ENCODE results near the gene NUDT3.
"Not testable (repeated sequence)": the region's sequence is repeated elsewhere in the genome, so short reads cannot be mapped to it uniquely, and the experiment has no call there.

NUDT3 gene

DNA sequence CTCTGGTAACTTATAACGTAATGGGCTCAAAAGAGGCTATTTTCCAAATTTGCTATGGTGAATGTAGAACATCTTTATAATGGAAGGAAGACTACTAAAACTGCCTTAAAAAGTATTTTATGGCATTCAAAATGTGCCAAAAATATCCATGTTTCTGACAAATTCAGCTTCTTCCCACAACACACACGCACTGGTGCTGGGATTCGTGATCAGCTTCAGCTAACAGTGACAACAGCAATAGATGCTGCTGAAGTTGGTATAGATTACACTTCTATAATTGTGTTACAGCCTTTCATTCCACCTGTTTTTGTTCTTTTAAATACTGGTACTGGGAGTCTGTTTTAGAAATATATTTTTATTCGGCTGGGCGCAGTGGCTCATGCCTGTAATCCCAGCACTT, 19.0 kb downstream of the NUDT3 start:
- intact Hi-C loops (cut with micrococcal nuclease): loop anchor here (5.0 kb wide), 1 partner anchor 36 kb away; no protein-coding TSS in a partner anchor
- H3K27me3 Mint-ChIP-seq: no peaks in the 10 kb centered on the region
- H3K4me1 Mint-ChIP-seq (ENCODE audit: low read depth): peaks cover 38% of the 10 kb centered on the region
- H3K9me3 Mint-ChIP-seq: no peaks in the 10 kb centered on the region
- no peak overlapping the region for H3K27ac Mint-ChIP-seq
- H3K4me3 Mint-ChIP-seq: peak overlapping the region; percentile 15
- H3K36me3 Mint-ChIP-seq (ENCODE audit: low read depth): peaks cover 21% of the 10 kb centered on the region

DNA sequence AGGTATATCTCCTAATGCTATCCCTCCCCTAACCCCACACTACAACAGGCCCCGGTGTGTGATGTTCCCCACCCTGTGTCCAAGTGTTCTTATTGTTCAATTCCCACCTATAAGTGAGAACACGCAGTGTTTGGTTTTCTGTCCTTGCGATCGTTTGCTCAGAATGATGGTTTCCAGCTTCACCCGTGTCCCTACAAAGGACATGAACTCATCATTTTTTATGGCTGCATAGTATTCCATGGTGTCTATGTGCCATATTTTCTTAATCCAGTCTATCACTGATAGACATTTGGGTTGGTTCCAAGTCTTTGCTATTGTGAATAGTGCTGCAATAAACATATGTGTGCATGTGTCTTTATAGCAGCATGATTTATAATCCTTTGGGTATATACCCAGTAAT, 20.6 kb downstream of the NUDT3 start:
- not testable (repeated sequence) for H3K4me3 Mint-ChIP-seq, H3K27me3 Mint-ChIP-seq, H3K9me3 Mint-ChIP-seq, H3K27ac Mint-ChIP-seq
- H3K36me3 Mint-ChIP-seq (ENCODE audit: low read depth): peaks cover 21% of the 10 kb centered on the region
- intact Hi-C loops (cut with micrococcal nuclease): loop anchor here (2.0 to 5.0 kb wide), 2 partner anchors 19 to 35 kb away; no protein-coding TSS in a partner anchor
- peaks cover 37% of the 10 kb centered on the region for H3K4me1 Mint-ChIP-seq (ENCODE audit: low read depth)

- peaks cover 21% of the 10 kb centered on the region for H3K36me3 Mint-ChIP-seq (ENCODE audit: low read depth)
- no peaks in the 10 kb centered on the region for H3K9me3 Mint-ChIP-seq
- no peak overlapping the region for H3K4me3 Mint-ChIP-seq
- intact Hi-C loops (cut with micrococcal nuclease): loop anchor here (2.0 to 5.0 kb wide), 2 partner anchors 20 to 33 kb away; no protein-coding TSS in a partner anchor
- H3K27ac Mint-ChIP-seq: peak overlapping the region; percentile 80
- H3K27me3 Mint-ChIP-seq: no peaks in the 10 kb centered on the region
- peaks cover 45% of the 10 kb centered on the region for H3K4me1 Mint-ChIP-seq (ENCODE audit: low read depth)
These were observed 22.1 kb downstream of the NUDT3 start for GRCh38 chr6:34370361-34370760.

- Mint-ChIP-seq H3K4me3 (no peak overlapping the region), H3K36me3 (ENCODE audit: low read depth) (peaks cover 21% of the 10 kb centered on the region), H3K4me1 (ENCODE audit: low read depth) (peaks cover 48% of the 10 kb centered on the region)
These were observed 23.1 kb downstream of the NUDT3 start for GRCh38 chr6:34369385-34369784.

DNA sequence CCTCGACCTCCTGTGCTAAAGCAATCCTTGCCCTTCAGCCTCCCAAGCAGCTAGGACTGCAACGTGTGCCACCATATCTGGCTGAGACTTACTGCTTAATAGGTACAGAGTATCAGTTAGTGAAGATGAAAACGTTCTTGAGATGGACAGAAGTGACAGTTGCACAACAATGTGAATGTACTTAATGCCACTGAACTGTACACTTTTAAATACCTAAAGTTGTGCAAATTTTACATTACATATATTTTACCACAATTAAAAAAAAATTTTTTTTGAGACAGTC, 25.9 kb downstream of the NUDT3 start:
- peaks cover 21% of the 10 kb centered on the region for H3K36me3 Mint-ChIP-seq (ENCODE audit: low read depth)
- H3K4me1 Mint-ChIP-seq (ENCODE audit: low read depth): peaks cover 66% of the 10 kb centered on the region
- no peak overlapping the region for H3K4me3 Mint-ChIP-seq
- intact Hi-C loops (cut with micrococcal nuclease): loop anchor here (10.0 kb wide), 1 partner anchor 52 kb away; no protein-coding TSS in a partner anchor
- peak overlapping the region; percentile 58 for H3K27ac Mint-ChIP-seq
- H3K27me3 Mint-ChIP-seq: no peaks in the 10 kb centered on the region
- H3K9me3 Mint-ChIP-seq: no peaks in the 10 kb centered on the region

More at GRCh38 chr6:34369385-34369784, 23.1 kb downstream of the NUDT3 start:
- Mint-ChIP-seq H3K9me3 (no peaks in the 10 kb centered on the region), H3K27ac (peak overlapping the region; percentile 80), H3K27me3 (no peaks in the 10 kb centered on the region)
- intact Hi-C loops (cut with micrococcal nuclease): loop anchor here (10.0 kb wide), 1 partner anchor 55 kb away; no protein-coding TSS in a partner anchor

- not testable (repeated sequence) for H3K9me3 Mint-ChIP-seq, H3K27me3 Mint-ChIP-seq, H3K4me3 Mint-ChIP-seq
- H3K36me3 Mint-ChIP-seq (ENCODE audit: low read depth): peaks cover 21% of the 10 kb centered on the region
- intact Hi-C loops (cut with micrococcal nuclease): loop anchor here (10.0 kb wide), 1 partner anchor 51 kb away; no protein-coding TSS in a partner anchor
- H3K27ac Mint-ChIP-seq: peak overlapping the region; percentile 58
- H3K4me1 Mint-ChIP-seq (ENCODE audit: low read depth): peaks cover 62% of the 10 kb centered on the region
These were observed 26.5 kb downstream of the NUDT3 start for GRCh38 chr6:34365781-34366638.

GRCh38 chr6:34363681-34364075, 28.8 kb downstream of the NUDT3 start:
- intact Hi-C loops (cut with micrococcal nuclease): loop anchor here (10.0 kb wide), 1 partner anchor 49 kb away; no protein-coding TSS in a partner anchor
- not testable (repeated sequence) for H3K9me3 Mint-ChIP-seq; H3K4me3 Mint-ChIP-seq; H3K36me3 Mint-ChIP-seq (ENCODE audit: low read depth); H3K27me3 Mint-ChIP-seq
- Mint-ChIP-seq H3K4me1 (ENCODE audit: low read depth) (peaks cover 58% of the 10 kb centered on the region), H3K27ac (peak overlapping the region; percentile 56)

GRCh38 chr6:34362909-34363680, 29.4 kb downstream of the NUDT3 start:
- no peaks in the 10 kb centered on the region for H3K9me3 Mint-ChIP-seq
- H3K27ac Mint-ChIP-seq: peak overlapping the region; percentile 56
- H3K36me3 Mint-ChIP-seq (ENCODE audit: low read depth): peaks cover 2% of the 10 kb centered on the region
- H3K4me1 Mint-ChIP-seq (ENCODE audit: low read depth): peaks cover 52% of the 10 kb centered on the region
- intact Hi-C loops (cut with micrococcal nuclease): loop anchor here (10.0 kb wide), 1 partner anchor 48 kb away; no protein-coding TSS in a partner anchor
- H3K4me3 Mint-ChIP-seq: no peak overlapping the region
- no peaks in the 10 kb centered on the region for H3K27me3 Mint-ChIP-seq

GRCh38 chr6:34362176-34362575, 30.3 kb downstream of the NUDT3 start:
- H3K4me3 Mint-ChIP-seq: no peak overlapping the region
- H3K4me1 Mint-ChIP-seq (ENCODE audit: low read depth): peaks cover 50% of the 10 kb centered on the region
- H3K36me3 Mint-ChIP-seq (ENCODE audit: low read depth): no peaks in the 10 kb centered on the region
- H3K27ac Mint-ChIP-seq: no peak overlapping the region
- no peaks in the 10 kb centered on the region for H3K9me3 Mint-ChIP-seq
- no peaks in the 10 kb centered on the region for H3K27me3 Mint-ChIP-seq
- intact Hi-C loops (cut with micrococcal nuclease): loop anchor here (10.0 kb wide), 1 partner anchor 47 kb away; no protein-coding TSS in a partner anchor

DNA sequence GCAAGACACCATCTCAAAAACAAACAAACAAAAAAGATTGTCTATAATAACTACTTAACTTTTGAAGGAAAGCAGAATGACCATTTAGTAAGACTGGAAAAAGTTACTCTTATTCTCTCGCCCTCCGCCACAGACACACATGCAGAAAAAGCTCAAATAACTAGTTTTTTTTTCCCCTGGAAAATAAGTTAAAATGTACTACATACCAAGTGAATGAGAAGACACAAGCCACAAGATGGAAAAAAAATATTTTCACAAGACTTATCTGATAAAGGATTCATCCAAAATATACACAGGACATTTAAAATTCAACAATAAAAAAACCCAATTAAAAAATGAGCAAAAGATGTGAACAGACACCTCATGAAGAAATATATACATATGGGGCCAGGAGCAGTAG, 31.9 kb downstream of the NUDT3 start:
- Mint-ChIP-seq H3K36me3 (ENCODE audit: low read depth) (no peaks in the 10 kb centered on the region), H3K4me3 (no peak overlapping the region), H3K27me3 (no peaks in the 10 kb centered on the region), H3K27ac (no peak overlapping the region), H3K9me3 (no peaks in the 10 kb centered on the region), H3K4me1 (ENCODE audit: low read depth) (peaks cover 42% of the 10 kb centered on the region)
- intact Hi-C loops (cut with micrococcal nuclease): loop anchor here (10.0 kb wide), 1 partner anchor 46 kb away; no protein-coding TSS in a partner anchor

DNA sequence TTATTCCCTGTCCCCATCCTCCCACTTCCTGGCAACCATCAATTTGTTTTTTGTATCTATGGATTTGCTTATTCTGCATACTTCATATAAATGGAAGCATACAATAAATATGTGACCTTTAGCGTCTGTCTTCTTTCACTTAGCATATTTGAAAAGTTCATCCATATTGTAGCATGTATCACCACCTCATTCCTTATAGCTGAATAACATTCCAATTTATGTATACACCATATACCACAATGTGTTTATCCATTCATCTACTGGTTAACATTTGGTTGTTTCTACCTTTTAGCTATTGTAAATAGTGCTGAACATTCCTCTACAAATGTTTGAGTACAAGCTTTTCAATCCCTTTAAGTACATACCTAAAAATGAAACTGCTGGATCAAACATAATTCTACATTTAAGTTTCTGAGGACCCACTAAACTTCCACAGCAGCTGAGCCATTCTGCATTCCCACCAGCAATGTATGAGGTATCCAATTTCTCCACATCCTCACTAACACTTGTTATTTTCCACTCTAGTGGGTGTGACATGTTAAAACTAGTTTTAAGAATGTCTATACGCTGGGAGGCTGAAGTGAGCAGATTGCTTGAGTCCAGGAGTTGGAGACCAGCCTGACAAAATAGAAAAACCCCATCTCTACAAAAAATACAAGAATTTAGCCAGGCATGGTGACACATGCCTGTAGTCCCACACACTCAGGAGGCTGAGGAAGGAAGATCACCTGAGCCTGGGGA, 32.9 kb downstream of the NUDT3 start:
- Mint-ChIP-seq H3K4me1 (ENCODE audit: low read depth) (peaks cover 41% of the 10 kb centered on the region), H3K4me3 (no peak overlapping the region), H3K27me3 (no peaks in the 10 kb centered on the region), H3K27ac (peak overlapping the region; percentile 15), H3K36me3 (ENCODE audit: low read depth) (no peaks in the 10 kb centered on the region), H3K9me3 (no peaks in the 10 kb centered on the region)
- intact Hi-C loops (cut with micrococcal nuclease): loop anchor here (10.0 kb wide), 1 partner anchor 45 kb away; no protein-coding TSS in a partner anchor

- Mint-ChIP-seq H3K9me3 (no peaks in the 10 kb centered on the region), H3K36me3 (ENCODE audit: low read depth) (no peaks in the 10 kb centered on the region), H3K4me3 (no peak overlapping the region), H3K27me3 (no peaks in the 10 kb centered on the region), H3K4me1 (ENCODE audit: low read depth) (peaks cover 38% of the 10 kb centered on the region), H3K27ac (no peak overlapping the region)
- intact Hi-C loops (cut with micrococcal nuclease): no loop called here
These were observed 34.0 kb downstream of the NUDT3 start for GRCh38 chr6:34358389-34358905.

DNA sequence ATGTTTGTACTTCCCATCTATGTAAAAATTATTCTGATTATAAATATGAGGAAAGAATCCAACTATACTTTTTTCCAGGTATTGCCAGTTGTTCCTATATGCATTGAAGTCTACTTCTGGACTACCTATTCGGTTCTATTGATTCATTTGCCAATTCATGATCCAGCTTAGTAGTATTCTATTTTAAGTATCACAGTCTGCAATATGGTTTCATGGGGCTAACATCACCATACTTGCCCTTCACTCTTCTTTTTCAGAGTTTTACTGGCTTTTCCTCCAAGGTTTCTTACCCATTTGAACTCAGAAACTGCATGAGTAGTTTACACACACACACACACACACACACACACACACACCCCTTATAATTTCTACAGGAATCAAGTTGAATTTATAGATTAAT, 34.5 kb downstream of the NUDT3 start:
- H3K4me3 Mint-ChIP-seq: no peak overlapping the region

More for the DNA sequence above, 34.5 kb downstream of the NUDT3 start:
- peaks cover 38% of the 10 kb centered on the region for H3K4me1 Mint-ChIP-seq (ENCODE audit: low read depth)
- no peak overlapping the region for H3K27ac Mint-ChIP-seq
- no peaks in the 10 kb centered on the region for H3K9me3 Mint-ChIP-seq
- intact Hi-C loops (cut with micrococcal nuclease): no loop called here
- H3K27me3 Mint-ChIP-seq: no peaks in the 10 kb centered on the region
- no peaks in the 10 kb centered on the region for H3K36me3 Mint-ChIP-seq (ENCODE audit: low read depth)

Data from dendritic cell treated with granulocyte-macrophage colony-stimulating factor and Interleukin-4, amounts not matched to agents 40 ng/mL and 50 ng/mL, for 4 days (primary cell).